ENCODE results near the gene EFNA5. TPM values are rescaled to one million over a fixed set of nuclear protein-coding genes. Genes with fewer than 3 reads are reported as not detected.

Gene EFNA5
- polyA plus RNA-seq, 1 of the 3 experiments (the other 2 are of a cell fraction) = 0.81 TPM

DNA sequence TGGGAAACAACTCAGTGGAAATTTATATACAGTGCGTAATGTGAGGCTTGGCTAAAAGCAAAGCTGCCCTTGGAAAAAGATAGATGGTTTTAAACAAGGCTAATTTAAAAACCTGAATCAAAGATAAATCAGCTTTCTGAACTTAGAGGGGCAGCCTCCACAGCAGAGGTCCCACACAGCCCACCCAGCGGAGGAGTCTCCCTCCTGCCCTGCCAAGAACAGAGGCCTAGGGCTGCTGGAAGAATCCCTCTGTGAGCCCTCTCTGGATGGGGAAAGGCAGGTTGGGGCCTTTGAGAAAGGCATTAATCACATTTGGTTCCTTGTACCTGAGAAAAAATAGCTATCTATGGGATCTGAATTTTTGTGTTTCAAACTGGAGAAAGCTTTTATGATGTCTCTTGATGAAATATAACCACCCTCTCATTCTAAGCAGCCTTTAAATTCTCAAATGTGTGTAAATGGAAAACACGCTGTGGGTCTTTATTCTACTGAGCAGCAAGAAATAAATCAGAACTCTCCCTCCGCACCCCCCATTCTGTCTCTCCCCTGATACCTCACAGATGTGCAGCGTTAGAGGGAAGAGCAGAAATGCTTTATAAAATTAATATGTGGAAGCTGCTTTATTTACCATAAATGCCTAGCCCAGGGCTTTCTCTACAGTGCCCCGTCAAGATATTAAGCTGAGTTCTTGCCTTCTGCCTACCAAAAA lies 329.2 kb downstream of the EFNA5 start:
- 88% methylated on average over 6 of the region's 6 CpGs for WGBS (ENCODE audit: low lambda C conversion rate)
- DNase-seq = no peak
- Histone ChIP-seq H4K20me1 (ENCODE audit: insufficient read depth) (no peaks in the 10 kb centered on the region), H3K27ac (ENCODE audit: low read depth in 2 of 2, low read length in 1 of 2) (no peak overlapping the region), H3K36me3 (replicated peaks in 1 of 2; ENCODE audit: control insufficient read depth in 1 of 2, insufficient read depth in 2 of 2, low read length in 1 of 2) (no peaks in the 10 kb centered on the region), H3K4me3 (ENCODE audit: low read depth in 2 of 2, low read length in 1 of 2) (no peak overlapping the region), H3K4me1 (ENCODE audit: control insufficient read depth in 1 of 2, insufficient read depth in 2 of 2, low read depth in 1 of 2, low read length in 1 of 2) (peaks cover 0 to 2% of the 10 kb centered on the region in 2 experiments; a peak in 1 of 4 replicates), H3K9ac (no peak overlapping the region), H3K79me2 (ENCODE audit: insufficient read depth) (no peaks in the 10 kb centered on the region), H3K9me3 (no peaks in the 10 kb centered on the region), H3K4me2 (no peak overlapping the region), H3K27me3 (ENCODE audit: insufficient read depth) (no peaks in the 10 kb centered on the region), H2AFZ (ENCODE audit: low read depth) (no peak overlapping the region), H3K9me2 (no peaks in the 10 kb centered on the region), H3F3A (replicated peaks; ENCODE audit: insufficient read depth) (no peaks in the 10 kb centered on the region)
- ChIA-PET POLR2A (no interaction called here), CTCF (no interaction called here)
- TF ChIP-seq, protein P1, sequence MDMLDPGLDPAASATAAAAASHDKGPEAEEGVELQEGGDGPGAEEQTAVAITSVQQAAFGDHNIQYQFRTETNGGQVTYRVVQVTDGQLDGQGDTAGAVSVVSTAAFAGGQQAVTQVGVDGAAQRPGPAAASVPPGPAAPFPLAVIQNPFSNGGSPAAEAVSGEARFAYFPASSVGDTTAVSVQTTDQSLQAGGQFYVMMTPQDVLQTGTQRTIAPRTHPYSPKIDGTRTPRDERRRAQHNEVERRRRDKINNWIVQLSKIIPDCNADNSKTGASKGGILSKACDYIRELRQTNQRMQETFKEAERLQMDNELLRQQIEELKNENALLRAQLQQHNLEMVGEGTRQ (IDR thresholded peaks at IDR 0.05; ENCODE audit: borderline replicate concordance, low read depth, low read length) = no peak
- no peak for TF ChIP-seq NRF1 (IDR thresholded peaks at IDR 0.05; ENCODE audit: low read depth, low read length)
- TF ChIP-seq RFX5 (IDR thresholded peaks at IDR 0.05; ENCODE audit: low read length) = no peak
- no peak for TF ChIP-seq RXRA (IDR thresholded peaks at IDR 0.05; ENCODE audit: borderline replicate concordance, low read depth)
- TF ChIP-seq TAF1 (IDR thresholded peaks at IDR 0.05; ENCODE audit: borderline replicate concordance, low read depth, low read length) = no peak
- TF ChIP-seq, protein P2, sequence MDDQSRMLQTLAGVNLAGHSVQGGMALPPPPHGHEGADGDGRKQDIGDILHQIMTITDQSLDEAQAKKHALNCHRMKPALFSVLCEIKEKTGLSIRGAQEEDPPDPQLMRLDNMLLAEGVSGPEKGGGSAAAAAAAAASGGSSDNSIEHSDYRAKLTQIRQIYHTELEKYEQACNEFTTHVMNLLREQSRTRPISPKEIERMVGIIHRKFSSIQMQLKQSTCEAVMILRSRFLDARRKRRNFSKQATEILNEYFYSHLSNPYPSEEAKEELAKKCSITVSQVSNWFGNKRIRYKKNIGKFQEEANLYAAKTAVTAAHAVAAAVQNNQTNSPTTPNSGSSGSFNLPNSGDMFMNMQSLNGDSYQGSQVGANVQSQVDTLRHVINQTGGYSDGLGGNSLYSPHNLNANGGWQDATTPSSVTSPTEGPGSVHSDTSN (IDR thresholded peaks at IDR 0.05) = no peak
- no peak for TF ChIP-seq FOXJ3 (CRISPR knock-in tag; IDR thresholded peaks at IDR 0.05)
- no peak for TF ChIP-seq YY1 (IDR thresholded peaks at IDR 0.05; ENCODE audit: low read depth)
- TF ChIP-seq SIN3A (IDR thresholded peaks at IDR 0.05; ENCODE audit: borderline replicate concordance, low read depth, low read length) = no peak

DNA sequence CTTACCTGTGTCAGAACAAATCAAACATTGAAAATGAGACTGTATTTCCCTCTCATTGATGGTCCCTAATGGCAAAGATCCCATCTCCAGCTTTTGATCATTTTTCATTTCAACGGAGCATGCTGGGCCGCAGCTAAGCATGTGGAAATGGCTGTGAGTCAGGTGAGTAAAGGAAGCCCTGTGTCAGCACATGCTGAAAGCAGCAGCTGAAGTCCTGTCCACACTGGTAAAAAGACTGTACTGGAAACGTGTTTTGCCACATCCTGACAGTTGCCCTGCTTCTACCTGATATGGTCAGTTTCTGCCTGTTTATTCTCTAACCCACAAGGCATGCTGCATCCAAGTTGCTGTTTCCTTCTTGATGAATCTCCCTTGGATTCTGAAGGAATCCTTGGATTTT lies 330.1 kb downstream of the EFNA5 start:
- Histone ChIP-seq H2AFZ (ENCODE audit: low read depth) (no peak overlapping the region), H3K9me3 (no peaks in the 10 kb centered on the region), H4K20me1 (ENCODE audit: insufficient read depth) (no peaks in the 10 kb centered on the region), H3K4me1 (ENCODE audit: control insufficient read depth in 1 of 2, insufficient read depth in 2 of 2, low read depth in 1 of 2, low read length in 1 of 2) (peaks cover 0 to 2% of the 10 kb centered on the region in 2 experiments; a peak in 1 of 4 replicates), H3K36me3 (replicated peaks in 1 of 2; ENCODE audit: control insufficient read depth in 1 of 2, insufficient read depth in 2 of 2, low read length in 1 of 2) (no peaks in the 10 kb centered on the region), H3K9me2 (no peaks in the 10 kb centered on the region), H3K27ac (ENCODE audit: low read depth in 2 of 2, low read length in 1 of 2) (no peak overlapping the region), H3K4me3 (ENCODE audit: low read depth in 2 of 2, low read length in 1 of 2) (no peak overlapping the region), H3K79me2 (ENCODE audit: insufficient read depth) (no peaks in the 10 kb centered on the region), H3F3A (replicated peaks; ENCODE audit: insufficient read depth) (no peaks in the 10 kb centered on the region), H3K4me2 (no peak overlapping the region), H3K9ac (no peak overlapping the region), H3K27me3 (ENCODE audit: insufficient read depth) (no peaks in the 10 kb centered on the region)
- 76% methylated on average over 3 of the region's 3 CpGs for WGBS (ENCODE audit: low lambda C conversion rate)
- ChIA-PET POLR2A (no interaction called here), CTCF (no interaction called here)
- DNase-seq = no peak
- TF ChIP-seq RAD21 (IDR thresholded peaks at IDR 0.05; ENCODE audit: low read length) (no peak), RCOR1 (IDR thresholded peaks at IDR 0.05; ENCODE audit: low read length) (no peak), ELF1 (IDR thresholded peaks at IDR 0.05) (no peak), GABPA (IDR thresholded peaks at IDR 0.05; ENCODE audit: low read depth) (no peak), POLR2AphosphoS5 (IDR thresholded peaks at IDR 0.05; ENCODE audit: low read depth, low read length) (no peak), JUND (IDR thresholded peaks at IDR 0.05) (no peak), FOXM1 (IDR thresholded peaks at IDR 0.05; ENCODE audit: low read depth) (no peak)
- TF ChIP-seq, protein P3, sequence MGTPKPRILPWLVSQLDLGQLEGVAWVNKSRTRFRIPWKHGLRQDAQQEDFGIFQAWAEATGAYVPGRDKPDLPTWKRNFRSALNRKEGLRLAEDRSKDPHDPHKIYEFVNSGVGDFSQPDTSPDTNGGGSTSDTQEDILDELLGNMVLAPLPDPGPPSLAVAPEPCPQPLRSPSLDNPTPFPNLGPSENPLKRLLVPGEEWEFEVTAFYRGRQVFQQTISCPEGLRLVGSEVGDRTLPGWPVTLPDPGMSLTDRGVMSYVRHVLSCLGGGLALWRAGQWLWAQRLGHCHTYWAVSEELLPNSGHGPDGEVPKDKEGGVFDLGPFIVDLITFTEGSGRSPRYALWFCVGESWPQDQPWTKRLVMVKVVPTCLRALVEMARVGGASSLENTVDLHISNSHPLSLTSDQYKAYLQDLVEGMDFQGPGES (IDR thresholded peaks at IDR 0.05; ENCODE audit: low read depth, low read length) = no peak
- TF ChIP-seq, protein P4, sequence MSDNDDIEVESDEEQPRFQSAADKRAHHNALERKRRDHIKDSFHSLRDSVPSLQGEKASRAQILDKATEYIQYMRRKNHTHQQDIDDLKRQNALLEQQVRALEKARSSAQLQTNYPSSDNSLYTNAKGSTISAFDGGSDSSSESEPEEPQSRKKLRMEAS (IDR thresholded peaks at IDR 0.05; ENCODE audit: low read depth) = no peak

All from SK-N-SH (cell line).